ENCODE results near the gene DIDO1.
"Not testable (repeated sequence)": the region's sequence is repeated elsewhere in the genome, so short reads cannot be mapped to it uniquely, and the experiment has no call there.

The DIDO1 gene

GRCh38 chr20:62852196-62852595 lies 74.1 kb downstream of the DIDO1 start:
- Histone ChIP-seq H3K27me3 (no peaks in the 10 kb centered on the region), H3K4me3 (ENCODE audit: low read depth, low read length) (no peak overlapping the region), H3K36me3 (peaks cover 49% of the 10 kb centered on the region), H3K9me3 (no peaks in the 10 kb centered on the region), H3K4me1 (no peaks in the 10 kb centered on the region)
- DNase-seq: no peak
- TF ChIP-seq CTCF (IDR thresholded peaks at IDR 0.05; ENCODE audit: low read depth, low read length): no peak

- no peak for TF ChIP-seq CTCF (IDR thresholded peaks at IDR 0.05; ENCODE audit: low read depth, low read length)
- no peaks in the 10 kb centered on the region; the same call in 1 of the 2 replicates for H3K4me1 ChIP-seq
- H3K27me3 ChIP-seq: no peaks in the 10 kb centered on the region
- no peak overlapping the region for H3K4me3 ChIP-seq (ENCODE audit: low read depth, low read length)
- H3K9me3 ChIP-seq: no peaks in the 10 kb centered on the region
- H3K36me3 ChIP-seq: peaks cover 43% of the 10 kb centered on the region
- DNase-seq: no peak
Measured at GRCh38 chr20:62850333-62850974, 75.9 kb downstream of the DIDO1 start.

GRCh38 chr20:62849431-62849830 lies 76.9 kb downstream of the DIDO1 start:
- Histone ChIP-seq H3K36me3 (peaks cover 39% of the 10 kb centered on the region), H3K9me3 (no peaks in the 10 kb centered on the region), H3K4me3 (ENCODE audit: low read depth, low read length) (no peak overlapping the region), H3K27me3 (no peaks in the 10 kb centered on the region), H3K4me1 (no peaks in the 10 kb centered on the region; the same call in 1 of the 2 replicates)
- no peak for TF ChIP-seq CTCF (IDR thresholded peaks at IDR 0.05; ENCODE audit: low read depth, low read length)
- no peak for DNase-seq

- H3K4me1 ChIP-seq; H3K27me3 ChIP-seq; H3K4me3 ChIP-seq (ENCODE audit: low read depth, low read length); DNase-seq; H3K9me3 ChIP-seq: not testable (repeated sequence)
- H3K36me3 ChIP-seq: peaks cover 34% of the 10 kb centered on the region
Measured at GRCh38 chr20:62848917-62849316, 77.4 kb downstream of the DIDO1 start.

- H3K9me3 ChIP-seq: no peaks in the 10 kb centered on the region
- H3K27me3 ChIP-seq: no peaks in the 10 kb centered on the region
- peaks cover 15% of the 10 kb centered on the region; the same call in 1 of the 2 replicates for H3K36me3 ChIP-seq
- DNase-seq: peak; percentile 40
- no peak overlapping the region for H3K4me3 ChIP-seq (ENCODE audit: low read depth, low read length)
- no peak for TF ChIP-seq CTCF (IDR thresholded peaks at IDR 0.05; ENCODE audit: low read depth, low read length)
- H3K4me1 ChIP-seq: no peaks in the 10 kb centered on the region; the same call in 1 of the 2 replicates
Measured at GRCh38 chr20:62846166-62846890, 80.0 kb downstream of the DIDO1 start.

- no peaks in the 10 kb centered on the region for H3K9me3 ChIP-seq
- peaks cover 15% of the 10 kb centered on the region; the same call in 1 of the 2 replicates for H3K36me3 ChIP-seq
- H3K4me1 ChIP-seq: no peaks in the 10 kb centered on the region; the same call in 1 of the 2 replicates
- H3K27me3 ChIP-seq: no peaks in the 10 kb centered on the region
- DNase-seq: no peak
- TF ChIP-seq CTCF (IDR thresholded peaks at IDR 0.05; ENCODE audit: low read depth, low read length): no peak
- no peak overlapping the region for H3K4me3 ChIP-seq (ENCODE audit: low read depth, low read length)
Measured at GRCh38 chr20:62845416-62846160, 80.7 kb downstream of the DIDO1 start.

All from BE2C (cell line).